Panc1 (cell line): ENCODE data around the gene SETD2.

Experiments used
- CTCF ChIP-seq: fragments of 450-650 bp; IDR thresholded peaks from 2 replicates; pipeline ENCODE4 v1.5.1; 2017; ENCODE audit warnings: mild to moderate bottlenecking
- POLR2AphosphoS5 ChIP-seq: IDR thresholded peaks from 2 replicates; pipeline ENCODE4 v1.6.1; 2012; ENCODE audit warnings: mild to moderate bottlenecking, low read depth, low read length, moderate library complexity
- SIN3A ChIP-seq: IDR thresholded peaks from 2 replicates; pipeline ENCODE4 v1.6.1; 2012; ENCODE audit warnings: low read depth, mild to moderate bottlenecking, low read length, moderate library complexity, borderline replicate concordance; ENCODE audit not compliant: insufficient read depth
- TCF7L2 ChIP-seq: IDR thresholded peaks from 2 replicates; pipeline ENCODE4 v1.6.1; 2011; ENCODE audit warnings: mild to moderate bottlenecking, low read depth, low read length, inconsistent platforms
- TF ChIP-seq, protein P1 (sequence below), 2 experiments: IDR thresholded peaks; 2 replicates each; pipeline ENCODE4 v1.6.1; 2011 to 2012; ENCODE audit warnings: low read depth in 2 of 2, control low read depth in 1 of 2, low read length in 1 of 2, mild to moderate bottlenecking in 1 of 2, moderate library complexity in 1 of 2; ENCODE audit not compliant: insufficient read depth in 1 of 2

- no peak for TF ChIP-seq CTCF
- TF ChIP-seq, protein P1, sequence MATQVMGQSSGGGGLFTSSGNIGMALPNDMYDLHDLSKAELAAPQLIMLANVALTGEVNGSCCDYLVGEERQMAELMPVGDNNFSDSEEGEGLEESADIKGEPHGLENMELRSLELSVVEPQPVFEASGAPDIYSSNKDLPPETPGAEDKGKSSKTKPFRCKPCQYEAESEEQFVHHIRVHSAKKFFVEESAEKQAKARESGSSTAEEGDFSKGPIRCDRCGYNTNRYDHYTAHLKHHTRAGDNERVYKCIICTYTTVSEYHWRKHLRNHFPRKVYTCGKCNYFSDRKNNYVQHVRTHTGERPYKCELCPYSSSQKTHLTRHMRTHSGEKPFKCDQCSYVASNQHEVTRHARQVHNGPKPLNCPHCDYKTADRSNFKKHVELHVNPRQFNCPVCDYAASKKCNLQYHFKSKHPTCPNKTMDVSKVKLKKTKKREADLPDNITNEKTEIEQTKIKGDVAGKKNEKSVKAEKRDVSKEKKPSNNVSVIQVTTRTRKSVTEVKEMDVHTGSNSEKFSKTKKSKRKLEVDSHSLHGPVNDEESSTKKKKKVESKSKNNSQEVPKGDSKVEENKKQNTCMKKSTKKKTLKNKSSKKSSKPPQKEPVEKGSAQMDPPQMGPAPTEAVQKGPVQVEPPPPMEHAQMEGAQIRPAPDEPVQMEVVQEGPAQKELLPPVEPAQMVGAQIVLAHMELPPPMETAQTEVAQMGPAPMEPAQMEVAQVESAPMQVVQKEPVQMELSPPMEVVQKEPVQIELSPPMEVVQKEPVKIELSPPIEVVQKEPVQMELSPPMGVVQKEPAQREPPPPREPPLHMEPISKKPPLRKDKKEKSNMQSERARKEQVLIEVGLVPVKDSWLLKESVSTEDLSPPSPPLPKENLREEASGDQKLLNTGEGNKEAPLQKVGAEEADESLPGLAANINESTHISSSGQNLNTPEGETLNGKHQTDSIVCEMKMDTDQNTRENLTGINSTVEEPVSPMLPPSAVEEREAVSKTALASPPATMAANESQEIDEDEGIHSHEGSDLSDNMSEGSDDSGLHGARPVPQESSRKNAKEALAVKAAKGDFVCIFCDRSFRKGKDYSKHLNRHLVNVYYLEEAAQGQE (IDR thresholded peaks at IDR 0.05; ENCODE audit: insufficient read depth in 1 of 2, low read depth in 2 of 2, low read length in 1 of 2), result no peak
- TF ChIP-seq POLR2AphosphoS5, result no peak
- TF ChIP-seq SIN3A, result no peak
- TF ChIP-seq TCF7L2, result no peak
These were observed 159.3 kb downstream of the SETD2 start for GRCh38 chr3:47004369-47005211.
